ENCODE measurements around the gene RETSAT. TPM values are rescaled to one million over a fixed set of nuclear protein-coding genes. Genes with fewer than 3 reads are reported as not detected.
"Not testable (repeated sequence)": the region's sequence is repeated elsewhere in the genome, so short reads cannot be mapped to it uniquely, and the experiment has no call there.

Gene RETSAT
- polyA plus RNA-seq, 2 donors, result 35.3 to 46.2 TPM

GRCh38 chr2:85362653-85363387 lies 8.5 kb upstream of the RETSAT start:
- H3K27me3 ChIP-seq (ENCODE audit: control insufficient read depth in 1 of 2, insufficient read depth in 2 of 2, low read length in 2 of 2); H3K9me3 ChIP-seq (ENCODE audit: control insufficient read depth in 2 of 2, insufficient read depth in 1 of 2, low read depth in 1 of 2, low read length in 1 of 2); H3K27ac ChIP-seq (ENCODE audit: low read depth in 2 of 2, low read length in 1 of 2); H3K4me3 ChIP-seq (ENCODE audit: low read depth in 1 of 2, low read length in 2 of 2); H3K4me1 ChIP-seq (ENCODE audit: control insufficient read depth in 2 of 2, insufficient read depth in 2 of 2, low read length in 1 of 2): not testable (repeated sequence)
- peaks cover 9 to 20% of the 10 kb centered on the region in 2 donors for H3K36me3 ChIP-seq (ENCODE audit: control insufficient read depth in 2 of 2, insufficient read depth in 2 of 2, low read length in 1 of 2)
- 83 to 85% methylated on average over 5 of the region's 5 CpGs for WGBS, 2 donors

GRCh38 chr2:85357736-85358135 lies 3.4 kb upstream of the RETSAT start:
- Histone ChIP-seq H3K36me3 (ENCODE audit: control insufficient read depth in 2 of 2, insufficient read depth in 2 of 2, low read length in 1 of 2) (peaks cover 6 to 10% of the 10 kb centered on the region in 2 donors), H3K27ac (ENCODE audit: low read depth in 2 of 2, low read length in 1 of 2) (no peak overlapping the region), H3K4me1 (ENCODE audit: control insufficient read depth in 2 of 2, insufficient read depth in 2 of 2, low read length in 1 of 2) (peaks cover 0 to 5% of the 10 kb centered on the region in 2 donors), H3K27me3 (ENCODE audit: control insufficient read depth in 1 of 2, insufficient read depth in 2 of 2, low read length in 2 of 2) (no peaks in the 10 kb centered on the region), H3K4me3 (ENCODE audit: low read depth in 1 of 2, low read length in 2 of 2) (no peak overlapping the region), H3K9me3 (ENCODE audit: control insufficient read depth in 2 of 2, insufficient read depth in 1 of 2, low read depth in 1 of 2, low read length in 1 of 2) (no peaks in the 10 kb centered on the region)
- WGBS, 2 donors, result 65 to 71% methylated on average over 3 of the region's 3 CpGs

DNA sequence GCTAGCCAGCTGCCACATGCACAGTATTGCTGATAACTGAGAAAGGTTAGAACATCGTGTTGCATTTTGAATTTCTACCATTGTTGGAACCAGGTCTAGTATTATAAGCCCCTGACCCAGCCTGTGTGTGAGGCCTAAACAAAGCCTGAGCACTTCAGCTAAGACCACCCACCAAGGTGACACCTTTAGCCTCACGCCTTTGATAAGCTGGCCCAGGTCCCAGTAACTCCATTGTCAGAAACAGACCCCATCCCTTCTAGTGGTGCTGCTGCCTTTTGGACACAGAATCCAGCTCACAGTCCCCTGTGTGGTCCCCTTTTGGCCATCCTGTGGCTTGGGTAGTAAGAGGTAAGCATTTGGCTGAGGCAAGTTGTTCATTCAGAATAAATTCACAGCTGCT lies 1.9 kb upstream of the RETSAT start:
- Histone ChIP-seq H3K27ac (ENCODE audit: low read depth in 2 of 2, low read length in 1 of 2) (no peak overlapping the region), H3K4me3 (ENCODE audit: low read depth in 1 of 2, low read length in 2 of 2) (no peak overlapping the region), H3K9me3 (ENCODE audit: control insufficient read depth in 2 of 2, insufficient read depth in 1 of 2, low read depth in 1 of 2, low read length in 1 of 2) (no peaks in the 10 kb centered on the region), H3K36me3 (ENCODE audit: control insufficient read depth in 2 of 2, insufficient read depth in 2 of 2, low read length in 1 of 2) (peaks cover 3 to 8% of the 10 kb centered on the region in 2 donors), H3K4me1 (ENCODE audit: control insufficient read depth in 2 of 2, insufficient read depth in 2 of 2, low read length in 1 of 2) (peaks cover 0 to 9% of the 10 kb centered on the region in 2 donors), H3K27me3 (ENCODE audit: control insufficient read depth in 1 of 2, insufficient read depth in 2 of 2, low read length in 2 of 2) (no peaks in the 10 kb centered on the region)
- 79 to 85% methylated on average over 2 of the region's 2 CpGs for WGBS, 2 donors

GRCh38 chr2:85355521-85355920 lies 1.2 kb upstream of the RETSAT start:
- Histone ChIP-seq H3K36me3 (ENCODE audit: control insufficient read depth in 2 of 2, insufficient read depth in 2 of 2, low read length in 1 of 2) (peaks cover 3 to 15% of the 10 kb centered on the region in 2 donors), H3K27me3 (ENCODE audit: control insufficient read depth in 1 of 2, insufficient read depth in 2 of 2, low read length in 2 of 2) (no peaks in the 10 kb centered on the region), H3K4me1 (ENCODE audit: control insufficient read depth in 2 of 2, insufficient read depth in 2 of 2, low read length in 1 of 2) (peaks cover 0 to 9% of the 10 kb centered on the region in 2 donors), H3K4me3 (ENCODE audit: low read depth in 1 of 2, low read length in 2 of 2) (peak overlapping the region; percentile 79 to 89), H3K27ac (ENCODE audit: low read depth in 2 of 2, low read length in 1 of 2) (no peak overlapping the region), H3K9me3 (ENCODE audit: control insufficient read depth in 2 of 2, insufficient read depth in 1 of 2, low read depth in 1 of 2, low read length in 1 of 2) (no peaks in the 10 kb centered on the region)
- WGBS, 2 donors, result 73 to 75% methylated on average over 3 of the region's 3 CpGs

DNA sequence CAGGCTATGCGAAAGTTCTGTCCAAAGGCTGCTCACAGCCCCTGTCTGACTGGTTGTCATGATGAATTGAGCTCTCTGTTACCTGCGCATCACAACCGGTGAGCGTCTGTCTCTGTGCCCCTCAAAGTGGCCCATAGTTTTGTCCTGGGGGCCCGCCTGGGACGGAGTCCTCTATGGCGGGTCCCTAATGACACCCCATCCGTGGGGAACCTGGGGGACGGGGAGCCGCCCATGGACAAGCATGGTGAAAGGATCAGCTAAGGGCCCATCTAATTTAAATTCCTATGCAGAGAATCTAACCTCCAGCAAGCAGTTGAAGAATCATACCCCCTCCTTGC lies 714 bp upstream of the RETSAT start:
- H3K27ac ChIP-seq (ENCODE audit: low read depth in 2 of 2, low read length in 1 of 2), result peak overlapping the region; percentile 80 to 98
- H3K36me3 ChIP-seq (ENCODE audit: control insufficient read depth in 2 of 2, insufficient read depth in 2 of 2, low read length in 1 of 2), result peaks cover 3 to 18% of the 10 kb centered on the region in 2 donors

DNA sequence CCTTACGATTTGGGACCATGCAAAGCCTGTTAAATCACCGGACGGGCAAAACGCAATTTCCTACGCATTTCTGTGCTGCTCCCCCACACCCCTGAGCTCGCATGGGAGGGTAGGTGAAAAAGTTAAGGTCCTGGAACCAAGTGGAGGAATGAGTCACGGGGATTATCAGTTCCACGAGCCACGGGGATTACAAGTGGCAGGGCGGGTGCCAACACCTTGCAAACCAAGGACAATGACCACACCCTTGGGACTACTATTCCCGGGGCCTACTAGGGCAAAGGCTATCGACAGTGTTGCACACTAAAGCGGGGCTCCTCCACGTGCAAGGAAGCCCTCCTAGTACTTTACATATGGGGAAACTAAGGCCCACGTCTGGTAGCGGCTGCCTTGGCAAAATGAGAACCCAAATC lies 447 bp downstream of the RETSAT start:
- no peaks in the 10 kb centered on the region for H3K27me3 ChIP-seq (ENCODE audit: control insufficient read depth in 1 of 2, insufficient read depth in 2 of 2, low read length in 2 of 2)
- peaks cover 0 to 24% of the 10 kb centered on the region in 2 donors for H3K36me3 ChIP-seq (ENCODE audit: control insufficient read depth in 2 of 2, insufficient read depth in 2 of 2, low read length in 1 of 2)
- no peaks in the 10 kb centered on the region for H3K9me3 ChIP-seq (ENCODE audit: control insufficient read depth in 2 of 2, insufficient read depth in 1 of 2, low read depth in 1 of 2, low read length in 1 of 2)
- peak overlapping the region; percentile 65 to 89 for H3K4me3 ChIP-seq (ENCODE audit: low read depth in 1 of 2, low read length in 2 of 2)
- H3K27ac ChIP-seq (ENCODE audit: low read depth in 2 of 2, low read length in 1 of 2), result peak overlapping the region; percentile 96 to 98
- WGBS, 2 donors, result 8 to 10% methylated on average over 16 of the region's 16 CpGs
- H3K4me1 ChIP-seq (ENCODE audit: control insufficient read depth in 2 of 2, insufficient read depth in 2 of 2, low read length in 1 of 2), result peaks cover 2 to 9% of the 10 kb centered on the region in 2 donors

More for the DNA sequence above, 714 bp upstream of the RETSAT start:
- no peaks in the 10 kb centered on the region for H3K27me3 ChIP-seq (ENCODE audit: control insufficient read depth in 1 of 2, insufficient read depth in 2 of 2, low read length in 2 of 2)
- peak overlapping the region; percentile 79 to 89 for H3K4me3 ChIP-seq (ENCODE audit: low read depth in 1 of 2, low read length in 2 of 2)
- peaks cover 0 to 9% of the 10 kb centered on the region in 2 donors for H3K4me1 ChIP-seq (ENCODE audit: control insufficient read depth in 2 of 2, insufficient read depth in 2 of 2, low read length in 1 of 2)
- 6 to 9% methylated on average over 10 of the region's 10 CpGs for WGBS, 2 donors
- no peaks in the 10 kb centered on the region for H3K9me3 ChIP-seq (ENCODE audit: control insufficient read depth in 2 of 2, insufficient read depth in 1 of 2, low read depth in 1 of 2, low read length in 1 of 2)

DNA sequence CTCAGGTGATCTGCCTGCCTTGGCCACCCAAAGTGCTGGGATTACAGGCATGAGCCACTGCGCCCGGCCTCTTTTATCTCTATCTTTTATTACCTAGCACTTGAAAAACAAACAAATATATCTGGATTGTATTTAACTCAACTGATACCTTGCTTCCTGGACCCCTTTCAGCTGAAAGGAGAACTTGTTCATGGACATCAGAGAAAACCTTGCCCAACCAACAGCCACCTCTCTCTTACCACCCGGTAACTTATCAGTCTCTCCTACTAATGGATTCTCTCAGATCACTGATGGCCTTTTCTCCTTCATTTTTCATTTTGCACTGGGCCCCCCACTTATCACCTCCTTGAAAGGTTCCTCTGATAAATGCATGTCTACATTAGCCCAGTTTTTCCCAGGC lies 6.7 kb downstream of the RETSAT start:
- Histone ChIP-seq H3K36me3 (ENCODE audit: control insufficient read depth in 2 of 2, insufficient read depth in 2 of 2, low read length in 1 of 2) (peaks cover 7 to 55% of the 10 kb centered on the region in 2 donors), H3K4me3 (ENCODE audit: low read depth in 1 of 2, low read length in 2 of 2) (no peak overlapping the region), H3K27me3 (ENCODE audit: control insufficient read depth in 1 of 2, insufficient read depth in 2 of 2, low read length in 2 of 2) (no peaks in the 10 kb centered on the region), H3K27ac (ENCODE audit: low read depth in 2 of 2, low read length in 1 of 2) (no peak overlapping the region), H3K9me3 (ENCODE audit: control insufficient read depth in 2 of 2, insufficient read depth in 1 of 2, low read depth in 1 of 2, low read length in 1 of 2) (no peaks in the 10 kb centered on the region), H3K4me1 (ENCODE audit: control insufficient read depth in 2 of 2, insufficient read depth in 2 of 2, low read length in 1 of 2) (peaks cover 2 to 4% of the 10 kb centered on the region in 2 donors)
- 72 to 83% methylated on average over 3 of the region's 3 CpGs for WGBS, 2 donors

- H3K27me3 ChIP-seq (ENCODE audit: control insufficient read depth in 1 of 2, insufficient read depth in 2 of 2, low read length in 2 of 2), result no peaks in the 10 kb centered on the region
- no peak overlapping the region for H3K4me3 ChIP-seq (ENCODE audit: low read depth in 1 of 2, low read length in 2 of 2)
- H3K4me1 ChIP-seq (ENCODE audit: control insufficient read depth in 2 of 2, insufficient read depth in 2 of 2, low read length in 1 of 2), result peaks cover 0 to 2% of the 10 kb centered on the region in 2 donors
- 80 to 88% methylated on average over 14 of the region's 14 CpGs for WGBS, 2 donors
- no peak overlapping the region for H3K27ac ChIP-seq (ENCODE audit: low read depth in 2 of 2, low read length in 1 of 2)
- peaks cover 7 to 47% of the 10 kb centered on the region in 2 donors for H3K36me3 ChIP-seq (ENCODE audit: control insufficient read depth in 2 of 2, insufficient read depth in 2 of 2, low read length in 1 of 2)
- no peaks in the 10 kb centered on the region for H3K9me3 ChIP-seq (ENCODE audit: control insufficient read depth in 2 of 2, insufficient read depth in 1 of 2, low read depth in 1 of 2, low read length in 1 of 2)
Observed at GRCh38 chr2:85344356-85344954, 9.9 kb downstream of the RETSAT start.

DNA sequence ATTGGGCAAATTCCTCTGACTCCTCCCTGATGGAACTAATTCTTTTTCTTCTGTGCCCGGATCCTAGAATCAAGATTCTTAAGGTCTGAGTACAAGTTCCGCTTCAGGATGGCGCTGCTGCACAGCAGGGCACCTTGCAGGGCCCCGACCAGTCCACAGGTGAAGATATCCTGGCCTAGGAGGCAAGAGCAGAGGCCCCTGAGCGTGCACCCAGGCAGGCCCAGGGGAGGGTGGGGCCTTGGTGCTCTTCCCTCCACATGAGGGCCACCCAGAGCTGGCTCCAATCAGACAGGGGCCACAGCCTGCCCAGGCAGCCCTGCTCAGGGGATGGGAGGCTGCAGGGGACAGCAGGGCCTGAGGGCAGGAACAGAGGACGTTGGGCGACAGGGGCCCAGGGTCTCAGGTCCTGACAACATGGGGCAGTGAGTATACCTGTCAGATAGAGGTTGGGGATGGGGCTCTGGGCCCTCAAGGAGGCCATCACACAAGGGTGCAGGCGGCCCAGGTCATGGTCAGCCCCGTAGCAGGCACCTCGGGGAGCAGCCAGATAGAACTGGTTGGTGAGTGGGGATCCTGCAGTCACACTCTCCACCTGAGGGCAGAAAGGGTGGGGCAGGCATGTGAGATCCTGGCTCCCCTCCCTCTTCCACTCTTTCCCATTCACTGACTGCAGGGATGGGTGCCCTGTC lies 11.0 kb downstream of the RETSAT start:
- not testable (repeated sequence) for H3K27me3 ChIP-seq (ENCODE audit: control insufficient read depth in 1 of 2, insufficient read depth in 2 of 2, low read length in 2 of 2); H3K9me3 ChIP-seq (ENCODE audit: control insufficient read depth in 2 of 2, insufficient read depth in 1 of 2, low read depth in 1 of 2, low read length in 1 of 2); H3K27ac ChIP-seq (ENCODE audit: low read depth in 2 of 2, low read length in 1 of 2); H3K4me3 ChIP-seq (ENCODE audit: low read depth in 1 of 2, low read length in 2 of 2); H3K4me1 ChIP-seq (ENCODE audit: control insufficient read depth in 2 of 2, insufficient read depth in 2 of 2, low read length in 1 of 2)
- peaks cover 7 to 43% of the 10 kb centered on the region in 2 donors for H3K36me3 ChIP-seq (ENCODE audit: control insufficient read depth in 2 of 2, insufficient read depth in 2 of 2, low read length in 1 of 2)
- WGBS, 2 donors, result 85 to 91% methylated on average over 8 to 10 of the region's 10 CpGs
